Nephron (organoid): ENCODE data around the gene COX4I1.
"Not testable (repeated sequence)": the region's sequence is repeated elsewhere in the genome, so short reads cannot be mapped to it uniquely, and the experiment has no call there.

Source experiments
- H3K27ac Mint-ChIP-seq, 3 experiments: 2 replicates each; pipeline ENCODE4 v1.8.0; 2020; ENCODE audit warnings: mixed read lengths in 3 of 3, mild to moderate bottlenecking in 2 of 3, moderate library complexity in 1 of 3
- H3K27me3 Mint-ChIP-seq: 2 replicates; pipeline ENCODE4 v1.8.0; 2021; ENCODE audit warnings: low read depth, mild to moderate bottlenecking, moderate library complexity, mixed read lengths
- H3K36me3 Mint-ChIP-seq: 2 replicates; pipeline ENCODE4 v1.8.0; 2020; ENCODE audit warnings: low read depth, mixed read lengths
- H3K4me1 Mint-ChIP-seq: 2 replicates; pipeline ENCODE4 v1.8.0; 2020; ENCODE audit warnings: mixed read lengths
- H3K4me3 Mint-ChIP-seq, 3 experiments: 2 replicates each; pipeline ENCODE4 v1.8.0; 2020; ENCODE audit warnings: mild to moderate bottlenecking in 3 of 3, mixed read lengths in 3 of 3, moderate library complexity in 2 of 3
- H3K9me3 Mint-ChIP-seq: 2 replicates; pipeline ENCODE4 v1.8.0; 2020; ENCODE audit warnings: mixed read lengths
- TF ChIP-seq, protein P1 (sequence below), 3 experiments: fragments of 200-600 bp; sonication (generic); IDR thresholded peaks; one replicate each; pipeline ENCODE4 v1.5.0; 2021; ENCODE audit warnings: antibody characterized with exemption in 3 of 3; ENCODE audit not compliant: unreplicated experiment in 3 of 3

Gene COX4I1

GRCh38 chr16:85812811-85813700 lies 13.6 kb downstream of the COX4I1 start:
- Mint-ChIP-seq H3K4me1 (no peaks in the 10 kb centered on the region), H3K4me3 (no peak overlapping the region), H3K36me3 (peaks cover 5% of the 10 kb centered on the region), H3K27ac (no peak overlapping the region), H3K9me3 (no peaks in the 10 kb centered on the region), H3K27me3 (peaks cover 73% of the 10 kb centered on the region)
- TF ChIP-seq, protein P1, sequence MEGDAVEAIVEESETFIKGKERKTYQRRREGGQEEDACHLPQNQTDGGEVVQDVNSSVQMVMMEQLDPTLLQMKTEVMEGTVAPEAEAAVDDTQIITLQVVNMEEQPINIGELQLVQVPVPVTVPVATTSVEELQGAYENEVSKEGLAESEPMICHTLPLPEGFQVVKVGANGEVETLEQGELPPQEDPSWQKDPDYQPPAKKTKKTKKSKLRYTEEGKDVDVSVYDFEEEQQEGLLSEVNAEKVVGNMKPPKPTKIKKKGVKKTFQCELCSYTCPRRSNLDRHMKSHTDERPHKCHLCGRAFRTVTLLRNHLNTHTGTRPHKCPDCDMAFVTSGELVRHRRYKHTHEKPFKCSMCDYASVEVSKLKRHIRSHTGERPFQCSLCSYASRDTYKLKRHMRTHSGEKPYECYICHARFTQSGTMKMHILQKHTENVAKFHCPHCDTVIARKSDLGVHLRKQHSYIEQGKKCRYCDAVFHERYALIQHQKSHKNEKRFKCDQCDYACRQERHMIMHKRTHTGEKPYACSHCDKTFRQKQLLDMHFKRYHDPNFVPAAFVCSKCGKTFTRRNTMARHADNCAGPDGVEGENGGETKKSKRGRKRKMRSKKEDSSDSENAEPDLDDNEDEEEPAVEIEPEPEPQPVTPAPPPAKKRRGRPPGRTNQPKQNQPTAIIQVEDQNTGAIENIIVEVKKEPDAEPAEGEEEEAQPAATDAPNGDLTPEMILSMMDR (IDR thresholded peaks at IDR 0.05; ENCODE audit: unreplicated experiment in 3 of 3): no peak

DNA sequence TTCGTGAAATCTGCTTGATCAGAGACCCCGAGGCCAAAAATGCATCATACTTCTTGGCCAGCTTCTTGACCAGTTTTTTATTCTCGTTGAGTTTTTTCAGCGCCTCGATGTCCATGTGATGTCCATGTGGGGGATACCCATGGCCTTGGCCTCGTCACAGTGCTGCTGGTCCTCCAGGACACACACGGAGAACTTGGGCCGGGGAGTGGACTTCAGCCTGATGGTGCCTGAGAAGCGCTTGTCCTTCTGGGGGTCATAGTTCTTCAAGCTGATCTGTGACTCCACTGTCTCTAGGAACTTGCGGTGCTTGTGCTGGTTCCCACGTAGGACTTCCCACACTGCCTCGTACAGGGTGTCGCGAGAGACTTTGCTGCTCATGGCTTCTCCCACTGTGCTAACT lies 16.7 kb downstream of the COX4I1 start:
- Mint-ChIP-seq H3K9me3 (no peaks in the 10 kb centered on the region), H3K4me3 (no peak overlapping the region), H3K36me3 (no peaks in the 10 kb centered on the region), H3K4me1 (no peaks in the 10 kb centered on the region), H3K27ac (no peak overlapping the region), H3K27me3 (peaks cover 92% of the 10 kb centered on the region)
- TF ChIP-seq, protein P1 (IDR thresholded peaks at IDR 0.05; ENCODE audit: unreplicated experiment in 3 of 3): no peak

DNA sequence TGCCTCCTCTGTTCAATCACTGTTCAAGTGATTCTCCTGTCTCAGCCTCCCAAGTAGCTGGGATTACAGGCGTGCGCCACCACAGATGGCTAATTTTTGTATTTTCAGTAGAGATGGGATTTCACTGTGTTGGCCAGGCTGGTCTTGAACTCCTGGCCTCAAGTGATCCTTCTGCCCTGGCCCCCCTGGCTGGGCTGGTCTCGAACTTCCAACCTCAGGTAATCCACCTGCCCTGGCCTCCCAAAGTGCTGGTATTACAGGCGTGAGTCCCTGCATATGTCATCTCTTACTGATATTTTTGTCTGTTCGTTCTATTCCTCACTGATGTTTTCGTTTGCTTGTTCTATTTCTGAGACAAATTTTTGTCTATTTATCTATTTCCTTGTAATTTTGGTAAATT lies 17.7 kb downstream of the COX4I1 start:
- not testable (repeated sequence) for H3K9me3 Mint-ChIP-seq, H3K27ac Mint-ChIP-seq, H3K4me1 Mint-ChIP-seq, H3K4me3 Mint-ChIP-seq, H3K36me3 Mint-ChIP-seq
- H3K27me3 Mint-ChIP-seq: peaks cover 92% of the 10 kb centered on the region

- TF ChIP-seq, protein P1 (IDR thresholded peaks at IDR 0.05; ENCODE audit: unreplicated experiment in 3 of 3): peak; percentile 46 to 56 (median 52)
- H3K4me3 Mint-ChIP-seq: no peak overlapping the region
- no peak overlapping the region for H3K27ac Mint-ChIP-seq
- H3K9me3 Mint-ChIP-seq: no peaks in the 10 kb centered on the region
- peaks cover 75% of the 10 kb centered on the region for H3K27me3 Mint-ChIP-seq
- no peaks in the 10 kb centered on the region for H3K36me3 Mint-ChIP-seq
- no peaks in the 10 kb centered on the region for H3K4me1 Mint-ChIP-seq
Observed at GRCh38 chr16:85819245-85819644, 19.8 kb downstream of the COX4I1 start.

- Mint-ChIP-seq H3K27ac (no peak overlapping the region), H3K4me1 (no peaks in the 10 kb centered on the region), H3K9me3 (no peaks in the 10 kb centered on the region), H3K27me3 (peaks cover 70% of the 10 kb centered on the region), H3K36me3 (no peaks in the 10 kb centered on the region), H3K4me3 (no peak overlapping the region)
- TF ChIP-seq, protein P1 (IDR thresholded peaks at IDR 0.05; ENCODE audit: unreplicated experiment in 3 of 3): no peak
Observed at GRCh38 chr16:85819771-85820170, 20.3 kb downstream of the COX4I1 start.

- H3K4me1 Mint-ChIP-seq: no peaks in the 10 kb centered on the region
- H3K27ac Mint-ChIP-seq: no peak overlapping the region
- TF ChIP-seq, protein P1 (IDR thresholded peaks at IDR 0.05; ENCODE audit: unreplicated experiment in 3 of 3): no peak
- no peaks in the 10 kb centered on the region for H3K9me3 Mint-ChIP-seq
- H3K27me3 Mint-ChIP-seq: peaks cover 66% of the 10 kb centered on the region
- no peak overlapping the region for H3K4me3 Mint-ChIP-seq
- H3K36me3 Mint-ChIP-seq: no peaks in the 10 kb centered on the region
Observed at GRCh38 chr16:85820604-85821372, 21.3 kb downstream of the COX4I1 start.
